Activated CD4-positive, alpha-beta T cell treated with anti-CD3 and anti-CD28 coated beads, Interleukin-2, amount 50 U/mL, for 48 hours (primary cell): ENCODE data around the gene ADAMTSL1.

Source experiments
- DNase-seq, 2 experiments: peaks; one replicate each; pipeline ENCODE4 v3.0.0-alpha.2; 2020

The ADAMTSL1 gene

DNA sequence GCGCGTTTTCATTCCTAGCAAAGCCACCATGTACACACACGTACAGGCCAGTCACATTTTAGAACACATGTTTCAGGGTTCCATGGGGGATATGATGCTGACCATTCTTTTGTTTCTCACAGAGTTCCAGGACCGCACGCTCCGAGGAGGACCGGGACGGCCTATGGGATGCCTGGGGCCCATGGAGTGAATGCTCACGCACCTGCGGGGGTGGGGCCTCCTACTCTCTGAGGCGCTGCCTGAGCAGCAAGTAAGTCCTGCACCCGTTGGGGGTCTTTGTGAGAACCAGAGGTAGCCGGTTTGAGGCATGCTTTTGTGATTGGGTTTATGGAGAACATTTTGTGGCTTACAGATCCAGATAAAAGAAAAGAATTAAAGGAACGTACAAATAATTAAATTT is 30.8 kb downstream of the ADAMTSL1 start:
- no peak for DNase-seq

DNA sequence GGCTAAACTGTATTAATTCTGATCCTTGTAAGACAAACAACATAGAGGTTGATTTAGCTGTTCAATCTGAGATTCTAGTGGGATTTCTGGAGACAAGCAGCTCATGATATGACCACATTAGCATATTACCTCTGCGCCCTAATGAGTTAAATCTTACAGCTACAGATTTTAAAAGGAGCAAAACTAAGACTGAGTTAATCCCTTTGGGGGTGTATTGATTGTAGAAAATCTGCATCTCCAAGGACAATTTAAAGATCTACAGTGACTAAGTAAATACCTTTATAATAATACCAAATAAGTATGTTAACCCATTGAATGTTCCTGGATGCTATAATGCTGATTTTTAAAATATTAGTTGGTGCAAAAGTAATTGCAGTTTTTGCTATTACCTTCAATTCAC is 33.2 kb downstream of the ADAMTSL1 start:
- no peak for DNase-seq

GRCh38 chr9:18516514-18516913 is 42.6 kb downstream of the ADAMTSL1 start:
- DNase-seq: no peak

- DNase-seq: no peak
Observed at GRCh38 chr9:18516965-18517364, 43.0 kb downstream of the ADAMTSL1 start.

DNA sequence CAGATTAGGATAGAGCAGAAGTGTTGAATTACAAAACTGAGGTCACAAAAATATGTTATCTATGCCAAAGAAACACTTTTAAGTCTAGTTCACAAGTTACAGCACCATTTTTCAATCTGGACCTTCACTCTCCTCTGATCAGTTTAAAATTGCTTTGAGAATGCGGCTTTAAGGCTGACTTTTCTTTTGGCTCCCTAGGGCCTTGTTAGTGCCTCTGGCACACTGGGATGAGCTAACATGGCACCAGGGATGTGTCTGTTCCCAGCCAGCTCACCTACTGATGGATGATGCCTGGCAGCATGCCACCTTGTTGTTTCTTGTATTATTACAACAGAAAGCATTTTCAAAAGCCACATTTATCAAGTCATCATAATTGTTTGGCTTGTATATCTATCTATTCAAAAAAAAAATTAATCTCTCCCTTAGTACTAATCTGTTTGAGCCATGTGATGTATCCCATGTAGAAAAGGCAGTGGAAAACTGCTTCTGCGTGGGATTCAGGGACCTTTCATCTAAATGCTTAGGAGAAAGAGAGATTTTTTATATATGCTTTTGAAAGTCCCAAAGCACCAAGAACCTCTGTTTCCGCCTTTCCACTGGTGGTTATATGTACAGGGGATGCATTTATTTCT is 46.6 kb downstream of the ADAMTSL1 start:
- no peak for DNase-seq

GRCh38 chr9:18526685-18527084 is 52.7 kb downstream of the ADAMTSL1 start:
- no peak for DNase-seq

DNA sequence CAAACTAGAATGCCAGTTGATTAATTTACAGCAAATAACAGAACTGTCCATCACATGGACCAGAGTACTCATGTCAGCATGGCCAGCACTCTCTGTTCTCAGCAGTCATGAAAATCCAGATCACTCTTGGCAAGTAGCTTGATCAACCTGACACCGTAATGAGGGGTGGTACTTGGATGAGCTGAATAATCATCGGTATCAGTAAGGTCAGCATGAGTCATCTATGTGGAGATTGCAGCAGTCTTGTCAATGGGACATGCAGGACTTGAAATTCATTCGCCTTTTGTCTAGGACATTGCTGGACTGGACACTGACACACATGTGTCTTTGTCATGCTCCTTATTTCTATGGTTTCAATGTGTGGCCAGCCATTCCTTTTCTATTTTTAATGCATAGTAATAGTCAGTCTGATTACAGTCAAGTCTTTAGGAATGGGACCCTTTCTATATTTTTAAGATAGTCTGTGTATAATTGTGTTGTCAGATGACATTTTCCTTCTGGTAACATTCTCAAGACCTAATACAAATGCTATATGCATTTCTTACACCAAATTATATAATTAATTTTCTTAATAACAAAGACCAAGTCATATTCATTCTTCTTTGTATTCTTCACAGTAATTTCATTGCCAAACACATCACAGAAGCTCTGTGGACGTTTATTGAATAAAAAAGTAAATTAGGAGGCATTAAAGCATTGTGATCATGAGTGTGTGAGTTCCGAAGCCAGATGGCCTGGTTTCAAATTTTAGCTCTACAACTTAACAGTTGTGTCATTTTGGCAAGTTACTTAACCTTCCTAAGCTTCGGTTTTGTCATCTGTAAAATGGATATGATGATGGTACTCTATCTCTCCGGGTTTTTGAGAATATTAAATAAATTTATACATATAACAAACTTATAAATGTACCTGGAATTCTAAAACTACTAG is 57.4 kb downstream of the ADAMTSL1 start:
- DNase-seq: no peak

GRCh38 chr9:18534611-18535010 is 60.7 kb downstream of the ADAMTSL1 start:
- DNase-seq: no peak

- no peak for DNase-seq
Observed at GRCh38 chr9:18536554-18536953, 62.6 kb downstream of the ADAMTSL1 start.

DNA sequence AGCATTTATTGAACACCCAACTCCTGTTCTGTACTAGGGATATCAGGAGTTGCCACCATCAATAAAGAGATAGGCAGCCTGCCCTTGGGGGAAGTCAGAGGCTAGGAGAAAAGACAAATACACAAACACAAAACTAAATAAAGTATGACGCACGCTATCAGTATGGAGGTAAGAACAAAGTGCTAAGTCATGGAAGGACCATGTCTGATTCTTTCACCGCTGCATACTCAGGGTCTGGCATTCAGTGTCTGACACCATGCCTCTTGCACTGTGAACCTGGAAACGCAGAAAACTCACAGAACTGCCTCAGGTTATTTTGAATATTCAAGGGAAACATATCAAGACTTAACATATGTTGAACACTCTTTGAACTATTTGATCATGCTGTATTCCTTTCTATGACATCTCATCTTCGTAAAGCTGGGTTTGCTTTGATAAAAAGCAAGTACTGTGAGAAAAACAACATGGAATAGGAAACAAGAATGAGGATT is 65.3 kb downstream of the ADAMTSL1 start:
- no peak for DNase-seq

DNA sequence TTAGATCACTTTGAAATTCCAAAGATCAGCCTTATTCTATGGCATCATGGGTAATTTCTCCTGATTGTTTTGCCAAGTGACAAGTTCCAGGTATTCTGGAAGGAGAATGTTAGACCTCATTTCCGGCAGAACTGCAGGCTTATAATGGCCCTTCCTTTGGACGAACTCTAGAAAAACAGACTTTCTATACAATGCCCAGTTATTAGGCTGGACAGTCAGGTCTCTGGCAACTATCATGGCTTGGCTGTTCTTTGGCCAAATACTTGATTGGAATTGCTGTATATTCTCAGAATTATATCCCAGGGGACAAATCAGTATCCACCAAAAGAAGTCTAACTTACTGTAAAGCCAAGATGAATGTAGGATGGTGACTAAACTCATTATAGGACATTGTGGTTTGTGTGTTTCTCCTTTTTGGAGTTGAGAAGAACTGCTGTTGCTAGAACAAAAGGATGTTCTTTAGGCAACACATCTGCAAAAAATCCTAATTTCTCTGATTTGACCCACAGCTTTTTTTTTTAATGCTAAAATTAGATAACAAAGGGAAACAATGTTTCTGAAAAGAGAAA is 69.0 kb downstream of the ADAMTSL1 start:
- DNase-seq: no peak

DNA sequence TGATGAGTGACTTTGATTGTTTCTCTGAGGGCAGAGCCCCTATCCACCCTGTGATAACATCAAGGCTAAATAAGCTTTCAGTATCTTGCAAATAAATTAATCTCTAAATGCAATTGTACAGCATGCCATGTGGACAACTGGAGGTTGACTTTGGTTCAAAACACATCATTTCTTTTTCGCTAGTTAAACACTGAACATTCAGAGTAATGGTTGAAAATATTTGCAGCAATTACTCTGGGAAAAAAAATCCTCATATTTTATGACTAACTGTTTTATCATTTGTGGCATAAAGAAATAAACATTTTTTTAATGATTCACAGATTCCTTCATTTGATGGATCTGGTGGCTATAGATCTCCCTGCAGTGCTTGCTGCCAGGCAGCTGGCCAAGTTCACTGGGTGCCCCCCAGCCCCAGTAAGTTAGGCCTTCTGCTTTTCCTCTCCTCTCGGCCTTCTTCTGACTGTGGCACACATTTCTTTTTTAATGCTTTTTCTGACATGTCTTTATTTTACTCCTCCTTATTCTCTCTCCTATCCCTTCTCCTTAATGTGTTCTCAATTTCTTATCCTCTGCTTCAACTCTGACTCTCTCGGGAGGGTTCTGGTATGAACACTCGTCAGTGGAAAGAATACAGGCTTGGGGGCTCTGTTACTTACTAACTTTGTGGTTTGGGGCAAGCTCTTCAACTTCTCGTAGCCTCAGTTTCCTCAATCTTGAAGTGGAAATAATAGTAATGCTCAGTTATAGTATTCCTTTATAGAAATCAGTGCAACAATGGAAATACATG is 69.6 kb downstream of the ADAMTSL1 start:
- DNase-seq: no peak

DNA sequence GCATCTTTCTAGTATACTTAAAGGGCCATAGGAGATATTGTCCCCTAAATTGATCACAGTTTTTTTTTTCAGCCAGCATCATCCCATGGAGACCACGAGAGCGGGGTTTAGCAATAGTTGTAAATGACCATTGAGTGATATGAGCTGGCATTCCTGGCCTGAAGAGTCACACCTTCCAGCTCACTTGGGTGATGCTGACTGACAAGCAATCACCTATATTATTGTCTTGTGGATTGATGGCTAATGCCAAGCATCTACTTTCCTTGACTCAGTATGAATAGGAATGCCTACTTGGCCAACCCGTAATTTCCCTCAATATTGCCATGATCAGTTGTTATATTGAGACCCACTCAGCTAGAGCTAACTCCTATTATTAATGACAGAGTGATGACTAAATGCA is 70.5 kb downstream of the ADAMTSL1 start:
- DNase-seq: no peak

GRCh38 chr9:18545636-18546360 is 71.8 kb downstream of the ADAMTSL1 start:
- DNase-seq: no peak

DNA sequence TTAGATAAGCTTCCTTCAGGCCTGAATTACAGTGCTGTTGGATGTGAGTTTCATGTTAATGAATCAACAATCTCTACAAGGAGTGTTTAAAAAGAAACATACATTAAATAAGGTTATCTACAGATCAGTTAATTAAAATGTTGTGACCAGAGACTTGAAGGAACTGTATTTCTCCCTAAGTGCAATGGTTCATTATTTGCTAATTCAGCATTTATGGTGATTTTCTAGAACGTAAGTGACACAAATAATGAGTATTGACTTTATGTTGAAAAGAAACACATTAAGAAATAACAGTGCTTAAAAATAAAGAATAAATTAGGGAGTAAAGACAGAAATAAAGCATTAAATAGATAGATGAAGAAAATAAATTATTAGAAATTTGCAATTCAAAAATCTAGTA is 74.5 kb downstream of the ADAMTSL1 start:
- no peak for DNase-seq

DNA sequence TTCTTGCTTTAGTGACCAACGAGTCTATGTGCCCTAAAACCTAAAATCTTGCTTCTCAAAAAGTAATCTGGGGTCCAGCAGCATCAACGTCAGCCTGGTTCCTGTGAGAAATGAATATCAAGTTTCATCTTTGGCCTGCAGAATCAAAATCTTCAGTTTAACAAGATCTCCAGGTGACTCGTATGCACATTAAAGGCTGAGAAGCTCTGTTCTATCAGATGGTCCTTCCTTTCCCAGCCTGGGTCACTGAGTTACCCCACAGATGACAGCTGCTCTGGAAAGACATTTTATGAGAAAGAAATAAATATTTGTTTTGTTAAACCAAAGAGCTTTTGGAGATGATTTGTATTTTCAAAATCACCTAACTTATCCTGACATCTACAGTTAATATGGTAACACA is 75.8 kb downstream of the ADAMTSL1 start:
- DNase-seq: no peak

DNA sequence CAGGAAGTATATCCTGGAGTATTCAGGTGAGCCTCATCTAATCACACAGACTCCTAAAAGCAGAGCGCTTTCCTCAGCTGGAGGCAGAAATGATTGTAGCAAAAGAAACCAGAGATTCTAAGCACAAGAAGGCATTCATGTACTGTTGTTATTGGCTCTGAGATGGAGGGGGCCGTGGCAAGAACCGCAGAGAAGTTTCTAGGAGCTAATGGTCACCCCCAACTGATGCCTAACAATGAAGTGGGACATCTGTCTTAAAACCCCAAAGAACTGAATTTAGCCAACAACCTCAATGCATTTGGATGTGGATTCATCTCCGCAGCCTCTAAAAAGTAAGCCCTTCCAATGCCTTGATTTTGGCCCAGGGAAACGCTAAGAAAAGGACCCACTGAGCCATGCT is 76.3 kb downstream of the ADAMTSL1 start:
- DNase-seq: no peak

- DNase-seq: no peak
Observed at GRCh38 chr9:18554244-18554643, 80.3 kb downstream of the ADAMTSL1 start.

DNA sequence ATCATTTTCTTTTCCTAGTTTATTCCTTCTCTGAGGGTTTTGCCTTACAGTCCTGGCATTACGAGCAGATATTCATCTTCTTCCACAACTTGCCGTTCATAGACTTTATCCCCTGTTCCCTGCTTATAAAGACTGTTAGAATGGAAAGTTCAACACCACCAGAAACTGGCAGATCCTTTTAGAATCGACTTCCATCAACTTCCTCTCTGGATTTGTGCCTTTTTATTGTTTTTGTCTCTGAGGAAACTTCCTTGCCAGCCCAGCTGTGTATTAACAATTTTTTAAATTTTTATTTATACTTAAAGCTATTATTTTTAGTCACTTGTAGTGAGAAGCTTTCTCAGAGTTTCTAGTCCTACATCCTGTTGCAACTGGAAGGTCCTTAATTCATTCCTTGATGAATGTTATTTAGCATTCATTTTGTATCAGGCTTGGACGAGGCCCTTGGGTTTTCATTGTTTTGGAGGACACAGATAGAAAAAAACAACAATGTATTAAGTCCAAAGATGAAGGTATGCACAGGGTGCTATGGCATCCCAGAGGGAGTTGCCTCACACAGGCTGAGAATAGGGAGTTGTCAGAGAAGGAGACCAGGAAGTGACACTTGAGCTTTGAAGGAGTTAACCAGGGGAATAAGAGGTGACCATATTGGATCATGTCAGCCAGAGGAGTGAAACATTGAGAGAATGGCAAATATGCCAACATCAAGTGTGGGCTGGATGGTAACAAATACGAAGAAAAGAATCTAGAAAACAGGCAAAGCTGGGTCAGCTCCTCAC is 81.3 kb downstream of the ADAMTSL1 start:
- DNase-seq: no peak

- DNase-seq: no peak
Observed at GRCh38 chr9:18564018-18564880, 90.3 kb downstream of the ADAMTSL1 start.

DNA sequence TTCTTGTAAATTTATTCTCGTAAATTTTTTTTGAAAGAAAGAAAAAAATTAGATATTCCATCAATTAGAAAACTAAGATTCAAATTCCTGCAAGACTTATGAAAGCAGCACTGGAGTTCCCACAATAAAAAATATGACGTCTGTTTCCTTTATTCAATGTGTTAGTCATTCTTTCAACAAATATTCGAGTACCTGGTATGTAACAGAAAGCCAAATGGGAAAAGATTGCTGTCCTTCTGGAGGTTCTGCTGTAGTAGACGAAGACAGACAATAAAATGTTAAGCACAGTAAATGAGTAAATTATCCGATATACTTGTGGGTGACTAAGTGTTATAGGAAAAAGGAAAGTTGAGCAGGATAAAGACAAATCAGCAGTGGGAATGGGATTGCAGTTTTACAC is 92.2 kb downstream of the ADAMTSL1 start:
- DNase-seq: no peak
